K562 (cell line): ENCODE results near the gene C19orf67. TPM values are rescaled to one million over a fixed set of nuclear protein-coding genes. Genes with fewer than 3 reads are reported as not detected.
A peak's percentile ranks its signal among the peaks of the same experiment; 100 is the strongest.

ENCODE experiments used
- CBX1 ChIP-seq: sonication (generic); IDR thresholded peaks from 2 replicates; pipeline ENCODE4 v1.6.1; 2016; ENCODE audit warnings: antibody characterized with exemption, low read depth, mild to moderate bottlenecking
- CBX2 ChIP-seq: fragments of 200-600 bp; sonication (generic); IDR thresholded peaks from one replicate; pipeline ENCODE4 v1.6.1; 2012; ENCODE audit warnings: mild to moderate bottlenecking, low read length, inconsistent platforms; ENCODE audit not compliant: insufficient read depth, poor library complexity, severe bottlenecking
- CTBP1 ChIP-seq: fragments of 450-650 bp; IDR thresholded peaks from 2 replicates; pipeline ENCODE4 v1.6.1; 2016; ENCODE audit warnings: borderline replicate concordance
- ERF ChIP-seq: fragments of 450-650 bp; formaldehyde crosslinking; IDR thresholded peaks from 2 replicates; pipeline ENCODE4 v1.4.0; 2020; ENCODE audit warnings: mild to moderate bottlenecking, mixed read lengths
- FOXJ3 ChIP-seq: sonication (generic); formaldehyde crosslinking; IDR thresholded peaks from 2 replicates; pipeline ENCODE4 v1.4.0; 2020; ENCODE audit warnings: mild to moderate bottlenecking, missing genetic modification reagents
- HMGN3 ChIP-seq: IDR thresholded peaks from 2 replicates; pipeline ENCODE4 v1.6.1; 2011; ENCODE audit warnings: borderline replicate concordance, low read depth, mild to moderate bottlenecking, mixed read lengths, low read length; ENCODE audit not compliant: insufficient read length; ENCODE audit errors: extremely low read depth
- ILF3 ChIP-seq: fragments of 450-650 bp; IDR thresholded peaks from 2 replicates; pipeline ENCODE4 v1.6.1; 2018; ENCODE audit warnings: antibody characterized with exemption, mild to moderate bottlenecking, moderate library complexity, borderline replicate concordance
- JUNB ChIP-seq: fragments of 450-650 bp; formaldehyde crosslinking; conservative IDR thresholded peaks from 2 replicates; pipeline ENCODE4 v1.4.0; 2020; ENCODE audit warnings: mild to moderate bottlenecking
- MTA3 ChIP-seq: fragments of 450-650 bp; formaldehyde crosslinking; IDR thresholded peaks from 2 replicates; pipeline ENCODE4 v1.6.1; 2017; ENCODE audit warnings: mild to moderate bottlenecking, borderline replicate concordance
- MYBL2 ChIP-seq, 2 experiments: fragments of 450-650 bp in 1 of 2; sonication (generic) in 1 of 2; formaldehyde crosslinking in 1 of 2; IDR thresholded peaks; 2 replicates each; pipeline versions ENCODE4 v1.6.1 to v1.8.1; 2017 to 2022; ENCODE audit warnings: borderline replicate concordance in 1 of 2, inconsistent platforms in 1 of 2, low read depth in 1 of 2, mild to moderate bottlenecking in 1 of 2, missing genetic modification reagents in 1 of 2, moderate library complexity in 1 of 2
- MYC ChIP-seq, 2 experiments: fragments of 250-450 bp in 1 of 2; sonication (Bioruptor Pico) in 1 of 2; IDR thresholded peaks; 2 replicates each; pipeline versions ENCODE4 v1.5.1 to v1.6.1; 2012 to 2021; ENCODE audit warnings: low read depth in 2 of 2, borderline replicate concordance in 1 of 2, improper control_type of control experiment in 1 of 2, low read length in 1 of 2, mild to moderate bottlenecking in 1 of 2, moderate library complexity in 1 of 2
- PHB ChIP-seq: fragments of 250-450 bp; sonication (Bioruptor Pico); IDR thresholded peaks from 2 replicates; pipeline ENCODE4 v1.5.0; 2021
- PYGO2 ChIP-seq: fragments of 450-650 bp; IDR thresholded peaks from 2 replicates; pipeline ENCODE4 v1.6.1; 2016; ENCODE audit warnings: mild to moderate bottlenecking, missing genetic modification characterization, moderate library complexity, missing compliant biosample characterization
- RAD51 ChIP-seq: fragments of 450-650 bp; IDR thresholded peaks from 2 replicates; pipeline ENCODE4 v1.7.1; 2016; ENCODE audit warnings: low read depth, mild to moderate bottlenecking, borderline replicate concordance
- STAG1 ChIP-seq: sonication (generic); formaldehyde crosslinking; IDR thresholded peaks from 2 replicates; pipeline ENCODE4 v1.5.0; 2020; ENCODE audit warnings: missing genetic modification reagents, borderline replicate concordance
- STAT5B ChIP-seq: fragments of 250-450 bp; sonication (Bioruptor Pico); IDR thresholded peaks from 2 replicates; pipeline ENCODE4 v1.8.0; 2021; ENCODE audit warnings: mild to moderate bottlenecking, inconsistent platforms
- TEAD2 ChIP-seq: fragments of 450-650 bp; IDR thresholded peaks from 2 replicates; pipeline ENCODE4 v1.6.1; 2016; ENCODE audit warnings: missing genetic modification characterization, control low read depth, missing compliant biosample characterization
- TEAD4 ChIP-seq, 2 experiments: sonication (generic) in 1 of 2; formaldehyde crosslinking in 1 of 2; IDR thresholded peaks; 2 replicates each; pipeline versions ENCODE4 v1.6.1 to v1.8.0; 2012 to 2022; ENCODE audit warnings: borderline replicate concordance in 1 of 2, inconsistent platforms in 1 of 2, low read length in 1 of 2, mild to moderate bottlenecking in 1 of 2, missing genetic modification reagents in 1 of 2
- WHSC1 ChIP-seq: IDR thresholded peaks from one replicate; pipeline ENCODE4 v1.6.1; 2012; ENCODE audit warnings: low read length, control low read depth, inconsistent platforms
- ZBTB8A ChIP-seq: fragments of 450-650 bp; IDR thresholded peaks from 2 replicates; pipeline ENCODE4 v1.6.1; 2018; ENCODE audit warnings: mild to moderate bottlenecking, moderate library complexity; ENCODE audit not compliant: partially characterized antibody
- ZNF134 ChIP-seq: fragments of 250-450 bp; sonication (Bioruptor Pico); conservative IDR thresholded peaks from 2 replicates; pipeline ENCODE4 v1.4.0; 2020
- ZZZ3 ChIP-seq: fragments of 450-650 bp; IDR thresholded peaks from 2 replicates; pipeline ENCODE4 v1.6.1; 2016; ENCODE audit warnings: antibody characterized with exemption, mild to moderate bottlenecking, moderate library complexity
- polyA plus RNA-seq, 8 experiments: library from polyadenylated mRNA; depleted of rRNA in 4 of 8; stranded (reverse) in 5 of 8; unstranded in 3 of 8; fragments of >200 nt; fragmentation: Nextera tagmentation in 2 of 8; fragmentation: Illumina TruSeq in 1 of 8; extraction: Ambion mirVana in 2 of 8; extraction: Trizol in 1 of 8; gene quantifications; 2 replicates each; pipeline versions ENCODE4 v1.2.1 to v1.2.3, GENCODE V29; 2011 to 2014; ENCODE audit warnings: inconsistent platforms in 1 of 8, missing spikeins in 1 of 8
- total RNA-seq, 7 experiments: library from RNA; depleted of rRNA in 6 of 7; stranded (reverse); fragments of >200 nt in 6 of 7; fragmentation: Illumina TruSeq in 2 of 7; extraction: Trizol in 2 of 7; gene quantifications; 2 replicates each; pipeline versions ENCODE4 v1.2.1 to v1.2.3, GENCODE V29; 2011 to 2021; ENCODE audit warnings: low replicate concordance in 1 of 7
- TF ChIP-seq, protein P1 (sequence below): fragments of 250-450 bp; sonication (Bioruptor Pico); IDR thresholded peaks from 2 replicates; pipeline ENCODE4 v1.8.0; 2022; ENCODE audit warnings: inconsistent platforms, mild to moderate bottlenecking, moderate library complexity, borderline replicate concordance
- TF ChIP-seq, protein P2 (sequence below): fragments of 450-650 bp; IDR thresholded peaks from 2 replicates; pipeline ENCODE4 v1.6.1; 2016; ENCODE audit warnings: antibody characterized with exemption
- TF ChIP-seq, protein P3 (sequence below): fragments of 250-450 bp; sonication (Bioruptor Pico); IDR thresholded peaks from 2 replicates; pipeline ENCODE4 v1.4.0; 2020

C19orf67 gene
- total and polyA plus RNA-seq, 9 of the 15 experiments (the other 6 are each of a cell fraction or from before 2014, with no cell fraction given), result 0.29 to 1.8 (median 0.51) TPM; not detected in 3

DNA sequence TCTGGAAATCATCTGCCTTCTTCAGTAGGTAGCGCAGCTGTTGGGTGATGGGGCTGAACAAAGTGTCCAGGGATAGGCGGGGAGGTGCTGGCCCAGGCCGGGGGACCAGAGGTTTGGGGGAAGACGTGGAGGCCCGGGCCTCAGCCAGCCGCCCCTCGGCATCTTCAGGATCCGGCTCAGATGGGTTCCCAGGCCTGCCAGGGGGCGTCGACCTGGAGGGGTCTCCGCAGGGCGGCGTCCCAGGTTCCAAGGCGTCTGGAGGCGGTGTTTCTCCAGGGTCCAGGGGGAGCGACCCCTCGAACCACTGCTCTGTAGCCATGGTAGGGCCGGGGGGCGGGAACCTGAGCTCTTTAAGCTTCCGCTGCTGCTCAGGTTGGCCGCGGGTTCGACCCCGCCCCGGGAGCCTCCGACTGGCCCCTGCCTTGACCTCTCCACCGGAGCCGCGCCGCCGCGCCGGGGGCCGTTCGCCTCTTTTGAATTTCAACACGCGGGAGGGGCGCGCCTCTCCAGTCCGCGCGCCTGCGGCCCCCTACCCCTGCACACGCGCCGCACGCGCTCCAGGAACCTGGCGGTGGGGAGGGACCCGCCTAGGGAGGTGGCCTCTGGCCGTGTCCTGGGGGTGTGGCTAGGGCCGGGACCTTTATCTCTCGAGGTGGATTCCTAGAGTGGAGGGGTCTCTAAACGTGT, at the start of gene C19orf67 (continued):
- TF ChIP-seq MYBL2 (IDR thresholded peaks at IDR 0.05; ENCODE audit: low read depth) (no peak), MYBL2 (CRISPR knock-in tag; IDR thresholded peaks at IDR 0.05; ENCODE audit: borderline replicate concordance) (no peak), ZBTB8A (no peak), ZNF134 (CRISPR knock-in tag) (no peak), MYC (IDR thresholded peaks at IDR 0.05; ENCODE audit: low read depth, low read length) (no peak), MYC (CRISPR knock-in tag; IDR thresholded peaks at IDR 0.05; ENCODE audit: borderline replicate concordance, low read depth) (no peak), TEAD2 (tag) (no peak), CBX2 (no peak), CBX1 (no peak), JUNB (CRISPR knock-in tag) (no peak), ZZZ3 (no peak), MTA3 (no peak), FOXJ3 (CRISPR knock-in tag) (no peak), ILF3 (no peak), STAG1 (CRISPR knock-in tag) (peak; percentile 9; the same call in 1 of the 2 replicates), HMGN3 (no peak), WHSC1 (no peak), CTBP1 (peak; percentile 44; the same call in 1 of the 2 replicates), STAT5B (CRISPR knock-in tag) (no peak), ERF (CRISPR knock-in tag) (no peak), PHB (0 out of 2 replicates have a peak, but pooled peaks have one; percentile 32), PYGO2 (tag) (no peak), RAD51 (no peak), TEAD4 (IDR thresholded peaks at IDR 0.05; ENCODE audit: low read length) (no peak), TEAD4 (CRISPR knock-in tag; IDR thresholded peaks at IDR 0.05; ENCODE audit: borderline replicate concordance) (no peak)
- TF ChIP-seq, protein P1, sequence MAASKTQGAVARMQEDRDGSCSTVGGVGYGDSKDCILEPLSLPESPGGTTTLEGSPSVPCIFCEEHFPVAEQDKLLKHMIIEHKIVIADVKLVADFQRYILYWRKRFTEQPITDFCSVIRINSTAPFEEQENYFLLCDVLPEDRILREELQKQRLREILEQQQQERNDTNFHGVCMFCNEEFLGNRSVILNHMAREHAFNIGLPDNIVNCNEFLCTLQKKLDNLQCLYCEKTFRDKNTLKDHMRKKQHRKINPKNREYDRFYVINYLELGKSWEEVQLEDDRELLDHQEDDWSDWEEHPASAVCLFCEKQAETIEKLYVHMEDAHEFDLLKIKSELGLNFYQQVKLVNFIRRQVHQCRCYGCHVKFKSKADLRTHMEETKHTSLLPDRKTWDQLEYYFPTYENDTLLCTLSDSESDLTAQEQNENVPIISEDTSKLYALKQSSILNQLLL (CRISPR knock-in tag), result no peak
- TF ChIP-seq, protein P2, sequence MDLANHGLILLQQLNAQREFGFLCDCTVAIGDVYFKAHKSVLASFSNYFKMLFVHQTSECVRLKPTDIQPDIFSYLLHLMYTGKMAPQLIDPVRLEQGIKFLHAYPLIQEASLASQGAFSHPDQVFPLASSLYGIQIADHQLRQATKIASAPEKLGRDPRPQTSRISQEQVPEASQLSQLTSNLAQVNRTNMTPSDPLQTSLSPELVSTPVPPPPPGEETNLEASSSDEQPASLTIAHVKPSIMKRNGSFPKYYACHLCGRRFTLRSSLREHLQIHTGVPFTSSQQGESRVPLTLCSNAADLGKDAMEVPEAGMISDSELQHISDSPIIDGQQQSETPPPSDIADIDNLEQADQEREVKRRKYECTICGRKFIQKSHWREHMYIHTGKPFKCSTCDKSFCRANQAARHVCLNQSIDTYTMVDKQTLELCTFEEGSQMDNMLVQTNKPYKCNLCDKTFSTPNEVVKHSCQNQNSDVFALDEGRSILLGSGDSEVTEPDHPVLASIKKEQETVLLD, result no peak
- TF ChIP-seq, protein P3, sequence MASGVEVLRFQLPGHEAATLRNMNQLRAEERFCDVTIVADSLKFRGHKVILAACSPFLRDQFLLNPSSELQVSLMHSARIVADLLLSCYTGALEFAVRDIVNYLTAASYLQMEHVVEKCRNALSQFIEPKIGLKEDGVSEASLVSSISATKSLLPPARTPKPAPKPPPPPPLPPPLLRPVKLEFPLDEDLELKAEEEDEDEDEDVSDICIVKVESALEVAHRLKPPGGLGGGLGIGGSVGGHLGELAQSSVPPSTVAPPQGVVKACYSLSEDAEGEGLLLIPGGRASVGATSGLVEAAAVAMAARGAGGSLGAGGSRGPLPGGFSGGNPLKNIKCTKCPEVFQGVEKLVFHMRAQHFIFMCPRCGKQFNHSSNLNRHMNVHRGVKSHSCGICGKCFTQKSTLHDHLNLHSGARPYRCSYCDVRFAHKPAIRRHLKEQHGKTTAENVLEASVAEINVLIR, result no peak
